GM12873 (cell line): Measurements from ENCODE around the gene KCNG4.

ENCODE experiments used
- CTCF ChIP-seq: IDR thresholded peaks from 2 replicates; pipeline ENCODE4 v1.5.1; 2012; ENCODE audit warnings: low read depth, mild to moderate bottlenecking, moderate library complexity, low read length, control low read depth; ENCODE audit not compliant: insufficient read depth; ENCODE audit errors: missing control alignments

Gene KCNG4

GRCh38 chr16:84181144-84181915 lies 58.5 kb downstream of the KCNG4 start:
- TF ChIP-seq CTCF: no peak

- no peak for TF ChIP-seq CTCF
Observed at GRCh38 chr16:84180519-84181140, 59.2 kb downstream of the KCNG4 start.

GRCh38 chr16:84179612-84180320 lies 60.0 kb downstream of the KCNG4 start:
- TF ChIP-seq CTCF: no peak

- no peak for TF ChIP-seq CTCF
Observed at GRCh38 chr16:84178892-84179611, 60.8 kb downstream of the KCNG4 start.

GRCh38 chr16:84178146-84178765 lies 61.6 kb downstream of the KCNG4 start:
- no peak for TF ChIP-seq CTCF

- TF ChIP-seq CTCF: no peak
Observed at GRCh38 chr16:84177741-84178073, 62.1 kb downstream of the KCNG4 start.
